ACC112 (cell line): ENCODE measurements around the gene STK39.

Experiments used
- H2AFZ ChIP-seq: fragments of 200-600 bp; sonication (generic); one replicate; pipeline ENCODE4 v1.6.0; 2017; ENCODE audit warnings: antibody characterized with exemption, low read length; ENCODE audit not compliant: unreplicated experiment
- H3K27ac ChIP-seq: fragments of 200-600 bp; sonication (generic); 2 replicates; pipeline ENCODE4 v1.5.1; 2014; ENCODE audit warnings: low read depth, mild to moderate bottlenecking, antibody characterized with exemption, low read length, moderate library complexity
- H3K27me3 ChIP-seq: fragments of 200-600 bp; sonication (generic); 2 replicates; pipeline ENCODE4 v1.6.1; 2014; ENCODE audit warnings: mild to moderate bottlenecking, antibody characterized with exemption, low read length, moderate library complexity, mixed read lengths; ENCODE audit not compliant: insufficient read depth
- H3K36me3 ChIP-seq: fragments of 200-600 bp; sonication (generic); 2 replicates; pipeline ENCODE4 v1.6.1; 2016; ENCODE audit warnings: mild to moderate bottlenecking, antibody characterized with exemption, low read length, moderate library complexity, mixed read lengths; ENCODE audit not compliant: insufficient read depth
- H3K4me1 ChIP-seq: fragments of 200-600 bp; sonication (generic); one replicate; pipeline ENCODE4 v1.6.1; 2016; ENCODE audit warnings: low read length, mixed read lengths; ENCODE audit not compliant: insufficient read depth, unreplicated experiment, control insufficient read depth
- H3K4me3 ChIP-seq: fragments of 200-600 bp; sonication (generic); 2 replicates; pipeline ENCODE4 v1.5.1; 2014; ENCODE audit warnings: mild to moderate bottlenecking, low read depth, low read length
- H3K79me2 ChIP-seq: fragments of 200-600 bp; sonication (generic); one replicate; pipeline ENCODE4 v1.6.0; 2016; ENCODE audit warnings: low read length; ENCODE audit not compliant: control insufficient read depth, unreplicated experiment, insufficient read depth

Gene STK39

GRCh38 chr2:168002021-168002553 lies 245.3 kb downstream of the STK39 start:
- no peak overlapping the region for H3K27ac ChIP-seq
- no peaks in the 10 kb centered on the region for H3K79me2 ChIP-seq
- 0 out of 2 replicates have a peak, but pooled peaks cover 4% of the 10 kb centered on the region for H3K36me3 ChIP-seq
- no peaks in the 10 kb centered on the region for H3K27me3 ChIP-seq
- H2AFZ ChIP-seq: no peak overlapping the region
- peaks cover 11% of the 10 kb centered on the region for H3K4me1 ChIP-seq
- H3K4me3 ChIP-seq: no peak overlapping the region

- H3K4me1 ChIP-seq: no peaks in the 10 kb centered on the region
- no peak overlapping the region for H2AFZ ChIP-seq
- no peaks in the 10 kb centered on the region for H3K27me3 ChIP-seq
- no peak overlapping the region for H3K4me3 ChIP-seq
- H3K27ac ChIP-seq: no peak overlapping the region
- no peaks in the 10 kb centered on the region for H3K36me3 ChIP-seq
- H3K79me2 ChIP-seq: no peaks in the 10 kb centered on the region
Measured at GRCh38 chr2:167992278-167992677, 255.1 kb downstream of the STK39 start.

GRCh38 chr2:167990062-167990461 lies 257.3 kb downstream of the STK39 start:
- Histone ChIP-seq H3K27ac (no peak overlapping the region), H3K4me3 (no peak overlapping the region), H3K79me2 (no peaks in the 10 kb centered on the region), H2AFZ (no peak overlapping the region), H3K4me1 (no peaks in the 10 kb centered on the region), H3K36me3 (no peaks in the 10 kb centered on the region), H3K27me3 (no peaks in the 10 kb centered on the region)

GRCh38 chr2:167988296-167988695 lies 259.1 kb downstream of the STK39 start:
- H3K79me2 ChIP-seq: no peaks in the 10 kb centered on the region
- H2AFZ ChIP-seq: no peak overlapping the region
- H3K27me3 ChIP-seq: no peaks in the 10 kb centered on the region
- H3K27ac ChIP-seq: no peak overlapping the region
- H3K36me3 ChIP-seq: no peaks in the 10 kb centered on the region
- no peaks in the 10 kb centered on the region for H3K4me1 ChIP-seq
- no peak overlapping the region for H3K4me3 ChIP-seq

GRCh38 chr2:167987558-167987957 lies 259.8 kb downstream of the STK39 start:
- H3K79me2 ChIP-seq: no peaks in the 10 kb centered on the region
- H2AFZ ChIP-seq: no peak overlapping the region
- no peaks in the 10 kb centered on the region for H3K27me3 ChIP-seq
- no peaks in the 10 kb centered on the region for H3K36me3 ChIP-seq
- no peak overlapping the region for H3K4me3 ChIP-seq
- H3K27ac ChIP-seq: no peak overlapping the region
- H3K4me1 ChIP-seq: no peaks in the 10 kb centered on the region

- no peaks in the 10 kb centered on the region for H3K4me1 ChIP-seq
- no peaks in the 10 kb centered on the region for H3K36me3 ChIP-seq
- H2AFZ ChIP-seq: no peak overlapping the region
- no peaks in the 10 kb centered on the region for H3K27me3 ChIP-seq
- no peak overlapping the region for H3K4me3 ChIP-seq
- H3K79me2 ChIP-seq: no peaks in the 10 kb centered on the region
- H3K27ac ChIP-seq: no peak overlapping the region
Measured at GRCh38 chr2:167987026-167987425, 260.4 kb downstream of the STK39 start.

- Histone ChIP-seq H3K4me1 (no peaks in the 10 kb centered on the region), H3K4me3 (no peak overlapping the region), H2AFZ (no peak overlapping the region), H3K27me3 (no peaks in the 10 kb centered on the region), H3K27ac (no peak overlapping the region), H3K79me2 (no peaks in the 10 kb centered on the region), H3K36me3 (no peaks in the 10 kb centered on the region)
Measured at GRCh38 chr2:167986223-167986622, 261.2 kb downstream of the STK39 start.

GRCh38 chr2:167981945-167982344 lies 265.4 kb downstream of the STK39 start:
- no peaks in the 10 kb centered on the region for H3K27me3 ChIP-seq
- H3K79me2 ChIP-seq: no peaks in the 10 kb centered on the region
- no peaks in the 10 kb centered on the region for H3K4me1 ChIP-seq
- no peaks in the 10 kb centered on the region for H3K36me3 ChIP-seq
- H3K4me3 ChIP-seq: no peak overlapping the region
- H2AFZ ChIP-seq: no peak overlapping the region
- no peak overlapping the region for H3K27ac ChIP-seq

GRCh38 chr2:167980439-167980838 lies 267.0 kb downstream of the STK39 start:
- Histone ChIP-seq H3K27me3 (no peaks in the 10 kb centered on the region), H3K79me2 (no peaks in the 10 kb centered on the region), H3K4me3 (no peak overlapping the region), H3K36me3 (no peaks in the 10 kb centered on the region), H2AFZ (no peak overlapping the region), H3K27ac (no peak overlapping the region), H3K4me1 (no peaks in the 10 kb centered on the region)

GRCh38 chr2:167972746-167973145 lies 274.6 kb downstream of the STK39 start:
- H3K79me2 ChIP-seq: no peaks in the 10 kb centered on the region
- no peak overlapping the region for H2AFZ ChIP-seq
- no peaks in the 10 kb centered on the region for H3K4me1 ChIP-seq
- H3K4me3 ChIP-seq: no peak overlapping the region
- no peaks in the 10 kb centered on the region for H3K27me3 ChIP-seq
- no peak overlapping the region for H3K27ac ChIP-seq
- H3K36me3 ChIP-seq: peaks cover 10% of the 10 kb centered on the region

GRCh38 chr2:167972020-167972419 lies 275.4 kb downstream of the STK39 start:
- no peak overlapping the region for H2AFZ ChIP-seq
- H3K27me3 ChIP-seq: no peaks in the 10 kb centered on the region
- no peak overlapping the region for H3K27ac ChIP-seq
- no peak overlapping the region for H3K4me3 ChIP-seq
- H3K79me2 ChIP-seq: no peaks in the 10 kb centered on the region
- H3K36me3 ChIP-seq: peaks cover 10% of the 10 kb centered on the region
- no peaks in the 10 kb centered on the region for H3K4me1 ChIP-seq
